GM23338 (cell line): ENCODE data around the gene ANKS1B.

Experiments used
- CTCF ChIP-seq, 2 experiments: fragments of 200-600 bp in 1 of 2; sonication (generic) in 1 of 2; conservative IDR thresholded peaks; 2 replicates each; pipeline versions ENCODE4 v1.5.1 to v1.6.1; 2016 to 2017; ENCODE audit warnings: antibody characterized with exemption in 2 of 2, low read depth in 2 of 2, mild to moderate bottlenecking in 2 of 2, moderate library complexity in 1 of 2
- EZH2phosphoT487 ChIP-seq: fragments of 200-600 bp; sonication (generic); IDR thresholded peaks from one replicate; pipeline ENCODE4 v1.8.1; 2018; ENCODE audit warnings: antibody characterized with exemption; ENCODE audit not compliant: unreplicated experiment
- JUNB ChIP-seq: IDR thresholded peaks from one replicate; pipeline ENCODE4 v1.6.1; 2016; ENCODE audit warnings: antibody characterized with exemption; ENCODE audit not compliant: unreplicated experiment

DNA sequence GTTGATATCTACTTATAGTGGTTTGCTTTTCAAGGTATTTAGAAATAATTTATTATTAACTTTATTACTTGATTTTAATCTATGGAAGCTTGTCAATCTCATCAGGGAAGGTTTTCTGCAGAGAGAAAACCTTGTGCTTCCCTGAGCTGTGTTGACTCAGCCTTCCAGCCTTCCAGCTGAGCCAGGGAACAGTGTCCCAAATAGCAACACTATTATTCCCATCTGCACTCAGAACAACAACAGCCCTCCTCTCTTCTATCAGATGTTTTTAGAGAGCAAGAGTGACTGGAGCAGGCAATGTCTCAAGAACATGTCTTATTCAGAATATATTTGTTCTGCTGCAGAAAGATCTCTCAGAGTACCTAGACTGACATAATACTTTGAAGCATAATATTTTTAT is 727.1 kb downstream of the ANKS1B start:
- TF ChIP-seq CTCF (conservative IDR thresholded peaks at IDR 0.05; ENCODE audit: low read depth in 2 of 2) = no peak
- no peak for TF ChIP-seq JUNB
- no peak for TF ChIP-seq EZH2phosphoT487
